ENCODE data around the gene GFRA4.

- TF ChIP-seq CTCF (IDR thresholded peaks at IDR 0.05 in 8 of 11, conservative IDR thresholded peaks at IDR 0.05 in 3 of 11) = no peak
- TF ChIP-seq POLR2AphosphoS5 (IDR thresholded peaks at IDR 0.05) = no peak
- no peak for TF ChIP-seq POLR2A (IDR thresholded peaks at IDR 0.05)
Observed at GRCh38 chr20:3645309-3646066, 17.7 kb downstream of the GFRA4 start.

All from spleen (tissue), 7 donors.